ENCODE results near the gene SF3A1. TPM values are rescaled to one million over a fixed set of nuclear protein-coding genes. Genes with fewer than 3 reads are reported as not detected.
A peak's percentile ranks its signal among the peaks of the same experiment; 100 is the strongest.

The SF3A1 gene
- total and polyA plus RNA-seq, 9 of the 15 experiments (the other 6 are each of a cell fraction or from before 2014, with no cell fraction given): 6.7 to 228 (median 13.0) TPM

DNA sequence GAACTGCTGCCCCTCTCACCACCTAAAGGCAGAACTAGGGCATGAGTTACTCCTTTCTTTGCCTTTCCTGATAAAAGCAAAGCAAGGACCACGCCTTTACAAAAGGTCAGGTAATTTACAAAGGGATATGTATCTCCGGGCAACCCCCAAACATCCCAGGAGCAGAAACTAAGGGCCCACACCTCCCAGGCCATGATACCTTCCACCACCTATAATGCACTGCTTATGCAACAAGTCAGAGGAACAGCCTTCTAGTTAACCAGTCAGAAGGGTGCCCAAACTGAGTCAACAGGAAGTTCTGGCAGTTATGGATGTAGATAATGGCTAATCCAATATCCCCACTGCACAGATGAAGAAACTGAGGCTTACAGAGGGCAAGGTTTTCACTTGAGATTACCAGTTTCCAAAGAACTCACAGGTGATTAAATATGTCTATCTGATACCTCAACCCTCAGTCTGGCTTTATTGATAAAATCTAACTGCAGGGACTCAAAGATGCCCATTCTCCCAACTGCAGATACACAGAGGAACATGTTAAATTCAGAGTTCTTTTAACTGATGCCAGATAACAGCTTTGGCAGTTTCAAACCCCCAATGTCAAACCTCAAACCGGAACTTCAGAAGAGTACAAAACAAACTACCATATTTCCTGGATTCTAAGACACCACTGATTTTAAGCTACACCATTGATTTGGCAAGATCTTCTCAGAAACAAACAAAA is 50.6 kb downstream of the SF3A1 start (continued):
- TF ChIP-seq NCOR1 (IDR thresholded peaks at IDR 0.05) (peak; percentile 36; the same call in 1 of the 2 replicates), CBX3 (IDR thresholded peaks at IDR 0.05; ENCODE audit: borderline replicate concordance in 1 of 2, low read length in 2 of 2) (peak in 1 of 2 experiments; percentile 24; a peak in 1 of 3 replicates), SMARCA4 (IDR thresholded peaks at IDR 0.05) (0 out of 2 replicates have a peak, but pooled peaks have one; percentile 21), ADNP (tag; IDR thresholded peaks at IDR 0.05) (peak; percentile 92), KDM1A (IDR thresholded peaks at IDR 0.05) (peak; percentile 86 to 89), ETV1 (tag; conservative IDR thresholded peaks at IDR 0.05; ENCODE audit: low read depth) (peak; percentile 67), CC2D1A (IDR thresholded peaks at IDR 0.05) (peak; percentile 53; the same call in 1 of the 2 replicates), CTBP1 (IDR thresholded peaks at IDR 0.05; ENCODE audit: borderline replicate concordance) (0 out of 2 replicates have a peak, but pooled peaks have one; percentile 31), ZNF507 (tag; conservative IDR thresholded peaks at IDR 0.05) (no peak), CBFA2T3 (IDR thresholded peaks at IDR 0.05) (peak; percentile 76), DPF2 (IDR thresholded peaks at IDR 0.05) (peak; percentile 63), TAF15 (IDR thresholded peaks at IDR 0.05; ENCODE audit: low read depth, low read length) (no peak), MEF2A (IDR thresholded peaks at IDR 0.05; ENCODE audit: control insufficient read depth, low read depth, low read length) (no peak), ETV6 (IDR thresholded peaks at IDR 0.05; ENCODE audit: borderline replicate concordance in 1 of 2, low read depth in 2 of 2, low read length in 1 of 2) (0 out of 4 replicates have a peak, but pooled peaks of 1 of the 2 experiments have one; percentile 32), ETV6 (CRISPR knock-in tag; IDR thresholded peaks at IDR 0.05; ENCODE audit: borderline replicate concordance) (no peak), ARID1B (IDR thresholded peaks at IDR 0.05) (peak; percentile 64; the same call in 1 of the 2 replicates), ZNF124 (CRISPR knock-in tag; IDR thresholded peaks at IDR 0.05) (no peak), CBFA2T2 (conservative IDR thresholded peaks at IDR 0.05) (peak; percentile 56), HDAC3 (IDR thresholded peaks at IDR 0.05; ENCODE audit: borderline replicate concordance, partially characterized antibody) (peak; percentile 28), FOSL1 (tag; conservative IDR thresholded peaks at IDR 0.05) (peak; percentile 32; the same call in 1 of the 2 replicates), ASH1L (IDR thresholded peaks at IDR 0.05; ENCODE audit: borderline replicate concordance, low read depth, partially characterized antibody) (no peak), FOXA1 (IDR thresholded peaks at IDR 0.05; ENCODE audit: borderline replicate concordance) (no peak)
- TF ChIP-seq, protein P1, sequence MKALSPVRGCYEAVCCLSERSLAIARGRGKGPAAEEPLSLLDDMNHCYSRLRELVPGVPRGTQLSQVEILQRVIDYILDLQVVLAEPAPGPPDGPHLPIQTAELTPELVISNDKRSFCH (CRISPR knock-in tag; IDR thresholded peaks at IDR 0.05): no peak
- TF ChIP-seq, protein P1 (tag; IDR thresholded peaks at IDR 0.05): 0 out of 2 replicates have a peak, but pooled peaks have one; percentile 51
- TF ChIP-seq, protein P2, sequence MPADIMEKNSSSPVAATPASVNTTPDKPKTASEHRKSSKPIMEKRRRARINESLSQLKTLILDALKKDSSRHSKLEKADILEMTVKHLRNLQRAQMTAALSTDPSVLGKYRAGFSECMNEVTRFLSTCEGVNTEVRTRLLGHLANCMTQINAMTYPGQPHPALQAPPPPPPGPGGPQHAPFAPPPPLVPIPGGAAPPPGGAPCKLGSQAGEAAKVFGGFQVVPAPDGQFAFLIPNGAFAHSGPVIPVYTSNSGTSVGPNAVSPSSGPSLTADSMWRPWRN (IDR thresholded peaks at IDR 0.05; ENCODE audit: low read depth): no peak
- TF ChIP-seq, protein P3, sequence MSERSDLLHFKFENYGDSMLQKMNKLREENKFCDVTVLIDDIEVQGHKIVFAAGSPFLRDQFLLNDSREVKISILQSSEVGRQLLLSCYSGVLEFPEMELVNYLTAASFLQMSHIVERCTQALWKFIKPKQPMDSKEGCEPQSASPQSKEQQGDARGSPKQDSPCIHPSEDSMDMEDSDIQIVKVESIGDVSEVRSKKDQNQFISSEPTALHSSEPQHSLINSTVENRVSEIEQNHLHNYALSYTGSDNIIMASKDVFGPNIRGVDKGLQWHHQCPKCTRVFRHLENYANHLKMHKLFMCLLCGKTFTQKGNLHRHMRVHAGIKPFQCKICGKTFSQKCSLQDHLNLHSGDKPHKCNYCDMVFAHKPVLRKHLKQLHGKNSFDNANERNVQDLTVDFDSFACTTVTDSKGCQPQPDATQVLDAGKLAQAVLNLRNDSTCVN (CRISPR knock-in tag; IDR thresholded peaks at IDR 0.05): no peak
- TF ChIP-seq, protein P4, sequence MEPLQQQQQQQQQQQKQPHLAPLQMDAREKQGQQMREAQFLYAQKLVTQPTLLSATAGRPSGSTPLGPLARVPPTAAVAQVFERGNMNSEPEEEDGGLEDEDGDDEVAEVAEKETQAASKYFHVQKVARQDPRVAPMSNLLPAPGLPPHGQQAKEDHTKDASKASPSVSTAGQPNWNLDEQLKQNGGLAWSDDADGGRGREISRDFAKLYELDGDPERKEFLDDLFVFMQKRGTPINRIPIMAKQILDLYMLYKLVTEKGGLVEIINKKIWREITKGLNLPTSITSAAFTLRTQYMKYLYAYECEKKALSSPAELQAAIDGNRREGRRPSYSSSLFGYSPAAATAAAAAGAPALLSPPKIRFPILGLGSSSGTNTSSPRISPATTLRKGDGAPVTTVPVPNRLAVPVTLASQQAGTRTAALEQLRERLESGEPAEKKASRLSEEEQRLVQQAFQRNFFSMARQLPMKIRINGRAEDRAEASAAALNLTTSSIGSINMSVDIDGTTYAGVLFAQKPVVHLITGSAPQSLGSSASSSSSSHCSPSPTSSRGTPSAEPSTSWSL (CRISPR knock-in tag; IDR thresholded peaks at IDR 0.05; ENCODE audit: borderline replicate concordance): no peak

Measured in K562 (cell line).